Stimulated activated naive CD8-positive, alpha-beta T cell treated with anti-CD3 and anti-CD28 coated beads, Interleukin-15, amount 100 ng/mL, for 72 hours (primary cell): ENCODE results near the gene SERPINA5.
"Not testable (repeated sequence)": the region's sequence is repeated elsewhere in the genome, so short reads cannot be mapped to it uniquely, and the experiment has no call there.

ENCODE experiments used
- ATAC-seq: fragments of 150-1000 bp; cut with Tn5 transposase; 2 replicates; pipeline ENCODE4 v1.10.0; 2021; ENCODE audit warnings: mild to moderate bottlenecking, moderate library complexity
- DNase-seq, 2 donors: peaks; one replicate each; pipeline ENCODE4 v3.0.0; 2021 to 2022
- H3K27ac Mint-ChIP-seq, 2 donors: one replicate each; pipeline ENCODE4 v1.8.0; 2022; ENCODE audit warnings: mild to moderate bottlenecking in 2 of 2, mixed read lengths in 2 of 2, moderate library complexity in 2 of 2
- H3K27me3 Mint-ChIP-seq: one replicate; pipeline ENCODE4 v1.8.0; 2022; ENCODE audit warnings: mixed read lengths
- H3K4me1 Mint-ChIP-seq: one replicate; pipeline ENCODE4 v1.8.0; 2022; ENCODE audit warnings: mild to moderate bottlenecking, mixed read lengths
- H3K4me3 Mint-ChIP-seq, 2 donors: one replicate each; pipeline ENCODE4 v1.8.0; 2022; ENCODE audit warnings: mild to moderate bottlenecking in 2 of 2, mixed read lengths in 2 of 2, moderate library complexity in 1 of 2
- H3K9me3 Mint-ChIP-seq, 2 donors: one replicate each; pipeline ENCODE4 v1.8.0; 2022; ENCODE audit warnings: mixed read lengths in 2 of 2

SERPINA5 gene

GRCh38 chr14:94562941-94563883 is 18.0 kb upstream of the SERPINA5 start:
- no peaks in the 10 kb centered on the region for H3K4me1 Mint-ChIP-seq
- ATAC-seq: no peak
- H3K9me3 Mint-ChIP-seq: peaks cover 0 to under 1% of the 10 kb centered on the region in 2 donors
- H3K4me3 Mint-ChIP-seq: no peak overlapping the region
- DNase-seq: no peak
- no peak overlapping the region for H3K27ac Mint-ChIP-seq
- H3K27me3 Mint-ChIP-seq: peaks cover 22% of the 10 kb centered on the region

- Mint-ChIP-seq H3K4me3 (no peak overlapping the region), H3K9me3 (no peaks in the 10 kb centered on the region), H3K4me1 (no peaks in the 10 kb centered on the region), H3K27me3 (peaks cover 15% of the 10 kb centered on the region), H3K27ac (no peak overlapping the region)
- ATAC-seq (no peak), DNase-seq (no peak)
Observed at GRCh38 chr14:94564381-94564780, 16.8 kb upstream of the SERPINA5 start.

- H3K4me1 Mint-ChIP-seq: no peaks in the 10 kb centered on the region
- H3K27me3 Mint-ChIP-seq: no peaks in the 10 kb centered on the region
- H3K4me3 Mint-ChIP-seq: no peak overlapping the region
- DNase-seq (no peak), ATAC-seq (no peak)
- no peak overlapping the region for H3K27ac Mint-ChIP-seq
- H3K9me3 Mint-ChIP-seq: no peaks in the 10 kb centered on the region
Observed at GRCh38 chr14:94568186-94568585, 13.0 kb upstream of the SERPINA5 start.

GRCh38 chr14:94569381-94570001 is 11.7 kb upstream of the SERPINA5 start:
- Mint-ChIP-seq H3K27ac (peak overlapping the region in 1 of 2 donors; percentile 55), H3K27me3 (no peaks in the 10 kb centered on the region), H3K4me3 (no peak overlapping the region), H3K4me1 (no peaks in the 10 kb centered on the region), H3K9me3 (no peaks in the 10 kb centered on the region)
- no peak for ATAC-seq
- no peak for DNase-seq

GRCh38 chr14:94570002-94570400 is 11.2 kb upstream of the SERPINA5 start:
- DNase-seq (no peak), ATAC-seq (no peak)
- Mint-ChIP-seq H3K27ac (no peak overlapping the region), H3K9me3 (no peaks in the 10 kb centered on the region), H3K27me3 (no peaks in the 10 kb centered on the region), H3K4me3 (no peak overlapping the region), H3K4me1 (no peaks in the 10 kb centered on the region)

GRCh38 chr14:94570440-94570839 is 10.8 kb upstream of the SERPINA5 start:
- no peaks in the 10 kb centered on the region for H3K4me1 Mint-ChIP-seq
- H3K4me3 Mint-ChIP-seq: no peak overlapping the region
- H3K27ac Mint-ChIP-seq: no peak overlapping the region
- H3K9me3 Mint-ChIP-seq: no peaks in the 10 kb centered on the region
- DNase-seq (no peak), ATAC-seq (no peak)
- no peaks in the 10 kb centered on the region for H3K27me3 Mint-ChIP-seq

GRCh38 chr14:94571395-94571794 is 9.8 kb upstream of the SERPINA5 start:
- Mint-ChIP-seq H3K4me3 (no peak overlapping the region), H3K4me1 (no peaks in the 10 kb centered on the region), H3K27me3 (no peaks in the 10 kb centered on the region), H3K9me3 (no peaks in the 10 kb centered on the region), H3K27ac (no peak overlapping the region)
- DNase-seq: no peak
- no peak for ATAC-seq

- Mint-ChIP-seq H3K4me1 (no peaks in the 10 kb centered on the region), H3K9me3 (no peaks in the 10 kb centered on the region), H3K27ac (no peak overlapping the region), H3K27me3 (no peaks in the 10 kb centered on the region), H3K4me3 (no peak overlapping the region)
- ATAC-seq: no peak
- DNase-seq: no peak
Observed at GRCh38 chr14:94571950-94572349, 9.3 kb upstream of the SERPINA5 start.

- H3K27me3 Mint-ChIP-seq: no peaks in the 10 kb centered on the region
- H3K4me1 Mint-ChIP-seq: no peaks in the 10 kb centered on the region
- ATAC-seq: no peak
- no peak overlapping the region for H3K4me3 Mint-ChIP-seq
- no peaks in the 10 kb centered on the region for H3K9me3 Mint-ChIP-seq
- H3K27ac Mint-ChIP-seq: no peak overlapping the region
- no peak for DNase-seq
Observed at GRCh38 chr14:94572637-94573303, 8.5 kb upstream of the SERPINA5 start.

- no peaks in the 10 kb centered on the region for H3K9me3 Mint-ChIP-seq
- no peaks in the 10 kb centered on the region for H3K27me3 Mint-ChIP-seq
- H3K27ac Mint-ChIP-seq: no peak overlapping the region
- ATAC-seq (no peak), DNase-seq (no peak)
- no peaks in the 10 kb centered on the region for H3K4me1 Mint-ChIP-seq
- no peak overlapping the region for H3K4me3 Mint-ChIP-seq
Observed at GRCh38 chr14:94573475-94574277, 7.5 kb upstream of the SERPINA5 start.

- H3K4me1 Mint-ChIP-seq: no peaks in the 10 kb centered on the region
- no peak overlapping the region for H3K27ac Mint-ChIP-seq
- no peaks in the 10 kb centered on the region for H3K27me3 Mint-ChIP-seq
- no peak for ATAC-seq
- no peak for DNase-seq
- no peak overlapping the region for H3K4me3 Mint-ChIP-seq
- H3K9me3 Mint-ChIP-seq: no peaks in the 10 kb centered on the region
Observed at GRCh38 chr14:94574336-94574735, 6.9 kb upstream of the SERPINA5 start.

- Mint-ChIP-seq H3K4me3 (no peak overlapping the region), H3K27me3 (no peaks in the 10 kb centered on the region), H3K4me1 (no peaks in the 10 kb centered on the region), H3K9me3 (no peaks in the 10 kb centered on the region), H3K27ac (no peak overlapping the region)
- DNase-seq (no peak), ATAC-seq (no peak)
Observed at GRCh38 chr14:94575730-94576585, 5.3 kb upstream of the SERPINA5 start.

GRCh38 chr14:94577472-94577871 is 3.8 kb upstream of the SERPINA5 start:
- H3K9me3 Mint-ChIP-seq, H3K4me1 Mint-ChIP-seq, H3K27ac Mint-ChIP-seq, DNase-seq, H3K4me3 Mint-ChIP-seq, ATAC-seq, H3K27me3 Mint-ChIP-seq: not testable (repeated sequence)

- Mint-ChIP-seq H3K9me3 (no peaks in the 10 kb centered on the region), H3K27me3 (no peaks in the 10 kb centered on the region), H3K27ac (no peak overlapping the region), H3K4me3 (no peak overlapping the region), H3K4me1 (no peaks in the 10 kb centered on the region)
- no peak for DNase-seq
- no peak for ATAC-seq
Observed at GRCh38 chr14:94578712-94579111, 2.5 kb upstream of the SERPINA5 start.
